Muscle layer of colon (tissue), 2 donors: ENCODE measurements around the gene DTX2.
"Not testable (repeated sequence)": the region's sequence is repeated elsewhere in the genome, so short reads cannot be mapped to it uniquely, and the experiment has no call there.

Experiments used
- H3K27ac ChIP-seq: one replicate; pipeline ENCODE4 v1.7.0; 2013; ENCODE audit warnings: low read depth, mild to moderate bottlenecking, low read length, moderate library complexity
- H3K27me3 ChIP-seq, 2 donors: one replicate each; pipeline ENCODE4 v1.7.0; 2013; ENCODE audit warnings: low read length in 2 of 2, mild to moderate bottlenecking in 2 of 2; ENCODE audit not compliant: insufficient read depth in 2 of 2, control insufficient read depth in 1 of 2
- H3K36me3 ChIP-seq: one replicate; pipeline ENCODE4 v1.7.0; 2013; ENCODE audit warnings: mild to moderate bottlenecking, low read length; ENCODE audit not compliant: insufficient read depth
- H3K4me1 ChIP-seq: one replicate; pipeline ENCODE4 v1.7.0; 2013; ENCODE audit warnings: mild to moderate bottlenecking, low read length; ENCODE audit not compliant: insufficient read depth
- H3K4me3 ChIP-seq, 2 donors: one replicate each; pipeline ENCODE4 v1.7.0; 2013; ENCODE audit warnings: low read length in 2 of 2, low read depth in 1 of 2, mild to moderate bottlenecking in 1 of 2, moderate library complexity in 1 of 2
- H3K9ac ChIP-seq: one replicate; pipeline ENCODE4 v1.7.0; 2013; ENCODE audit warnings: low read length
- H3K9me3 ChIP-seq: one replicate; pipeline ENCODE4 v1.7.0; 2013; ENCODE audit warnings: mild to moderate bottlenecking, low read length
- donor health status: abdominal sarcoma.
- donor health status: Adenocarcinoma of cecum.

Gene DTX2

GRCh38 chr7:76480403-76481253, 19.1 kb downstream of the DTX2 start:
- H3K4me1 ChIP-seq, H3K27me3 ChIP-seq, H3K9me3 ChIP-seq, H3K9ac ChIP-seq, H3K27ac ChIP-seq, H3K4me3 ChIP-seq, H3K36me3 ChIP-seq: not testable (repeated sequence)

GRCh38 chr7:76482660-76483059, 21.2 kb downstream of the DTX2 start:
- H3K9ac ChIP-seq = not testable (repeated sequence)

GRCh38 chr7:76483081-76483480, 21.6 kb downstream of the DTX2 start:
- not testable (repeated sequence) for H3K9me3 ChIP-seq, H3K4me3 ChIP-seq, H3K9ac ChIP-seq, H3K36me3 ChIP-seq, H3K27ac ChIP-seq, H3K4me1 ChIP-seq, H3K27me3 ChIP-seq

More at GRCh38 chr7:76482660-76483059, 21.2 kb downstream of the DTX2 start:
- H3K4me3 ChIP-seq, H3K4me1 ChIP-seq, H3K27me3 ChIP-seq, H3K27ac ChIP-seq, H3K9me3 ChIP-seq, H3K36me3 ChIP-seq: not testable (repeated sequence)

- not testable (repeated sequence) for H3K9ac ChIP-seq, H3K4me1 ChIP-seq, H3K4me3 ChIP-seq, H3K9me3 ChIP-seq, H3K36me3 ChIP-seq, H3K27ac ChIP-seq, H3K27me3 ChIP-seq
Observed at GRCh38 chr7:76484456-76484855, 22.9 kb downstream of the DTX2 start.

- not testable (repeated sequence) for H3K4me3 ChIP-seq, H3K4me1 ChIP-seq, H3K9ac ChIP-seq, H3K27me3 ChIP-seq, H3K36me3 ChIP-seq, H3K9me3 ChIP-seq, H3K27ac ChIP-seq
Observed at GRCh38 chr7:76485822-76486610, 24.5 kb downstream of the DTX2 start.

GRCh38 chr7:76486618-76487017, 25.1 kb downstream of the DTX2 start:
- not testable (repeated sequence) for H3K4me3 ChIP-seq, H3K9me3 ChIP-seq, H3K27ac ChIP-seq, H3K36me3 ChIP-seq, H3K4me1 ChIP-seq, H3K9ac ChIP-seq, H3K27me3 ChIP-seq

DNA sequence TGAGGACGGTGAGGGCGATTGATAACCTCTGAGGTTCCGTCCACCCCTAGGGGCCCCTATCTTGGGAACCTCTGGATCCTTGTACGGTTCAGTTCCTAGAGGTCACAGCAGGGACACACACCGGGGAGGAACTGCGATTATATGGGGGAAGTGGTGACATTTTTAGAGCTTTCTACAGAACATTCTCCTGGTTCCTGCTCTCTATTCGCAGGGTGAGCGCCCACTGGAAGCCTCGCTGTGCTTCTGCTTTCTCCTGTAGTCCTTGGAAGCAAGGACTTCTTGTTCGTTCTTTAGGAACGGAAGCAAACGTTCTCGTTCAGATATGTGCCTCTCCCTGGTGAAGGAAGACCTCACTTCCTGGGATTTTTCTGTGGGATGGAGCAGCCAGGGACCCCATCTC, 26.5 kb downstream of the DTX2 start:
- not testable (repeated sequence) for H3K36me3 ChIP-seq

DNA sequence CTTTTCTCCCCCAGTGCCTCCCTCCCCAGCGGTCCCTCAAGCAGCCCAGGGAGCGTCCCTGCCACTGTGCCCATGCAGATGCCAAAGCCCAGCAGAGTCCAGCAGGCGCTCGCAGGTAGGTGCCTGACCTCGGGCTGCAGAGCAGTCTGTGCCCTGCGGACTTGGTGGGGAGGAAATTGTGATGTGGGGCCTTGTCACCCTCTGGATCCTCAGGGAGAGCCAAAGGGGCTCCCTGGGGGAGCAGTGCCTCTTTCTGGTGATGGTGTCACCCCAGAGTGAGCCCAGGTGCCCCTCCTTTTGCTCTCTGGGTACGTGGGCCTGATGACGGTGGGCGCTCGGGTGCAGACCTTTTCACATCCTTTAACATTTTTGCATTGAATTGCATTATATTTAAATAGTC, 30.6 kb downstream of the DTX2 start:
- not testable (repeated sequence) for H3K27ac ChIP-seq, H3K4me1 ChIP-seq, H3K4me3 ChIP-seq, H3K9ac ChIP-seq, H3K9me3 ChIP-seq, H3K36me3 ChIP-seq, H3K27me3 ChIP-seq

More for the DNA sequence above, 26.5 kb downstream of the DTX2 start:
- not testable (repeated sequence) for H3K27ac ChIP-seq, H3K9me3 ChIP-seq, H3K4me1 ChIP-seq, H3K9ac ChIP-seq, H3K27me3 ChIP-seq, H3K4me3 ChIP-seq

DNA sequence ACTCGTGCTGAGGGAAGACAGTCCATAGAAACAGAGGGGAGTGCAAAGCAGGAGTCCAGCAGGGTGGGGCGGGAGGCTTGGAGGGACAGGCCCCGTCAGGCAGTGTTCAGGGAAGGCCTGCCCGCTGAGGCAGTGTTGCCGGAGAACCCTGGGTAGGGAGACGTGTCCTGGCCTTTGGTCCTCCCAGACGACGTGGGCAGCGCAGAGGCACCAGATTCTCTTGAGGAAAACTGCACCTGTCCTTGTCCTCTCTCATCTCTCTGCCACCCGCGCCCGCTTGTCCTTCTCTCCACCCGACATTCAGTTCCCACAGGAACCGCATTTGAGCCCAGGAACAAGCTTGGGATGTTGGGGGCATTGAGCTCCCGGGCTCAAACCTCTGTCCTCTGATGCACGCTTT, 34.2 kb downstream of the DTX2 start:
- H3K36me3 ChIP-seq, H3K4me3 ChIP-seq, H3K9me3 ChIP-seq, H3K4me1 ChIP-seq, H3K9ac ChIP-seq, H3K27ac ChIP-seq, H3K27me3 ChIP-seq: not testable (repeated sequence)

GRCh38 chr7:76497918-76498582, 36.5 kb downstream of the DTX2 start:
- H3K9ac ChIP-seq, H3K4me1 ChIP-seq, H3K27ac ChIP-seq, H3K27me3 ChIP-seq, H3K4me3 ChIP-seq, H3K9me3 ChIP-seq, H3K36me3 ChIP-seq: not testable (repeated sequence)

GRCh38 chr7:76498583-76499200, 37.2 kb downstream of the DTX2 start:
- H3K27ac ChIP-seq, H3K9me3 ChIP-seq, H3K9ac ChIP-seq, H3K4me3 ChIP-seq, H3K4me1 ChIP-seq, H3K36me3 ChIP-seq, H3K27me3 ChIP-seq: not testable (repeated sequence)
